Measurements from ENCODE around the gene RBM18.

DNA sequence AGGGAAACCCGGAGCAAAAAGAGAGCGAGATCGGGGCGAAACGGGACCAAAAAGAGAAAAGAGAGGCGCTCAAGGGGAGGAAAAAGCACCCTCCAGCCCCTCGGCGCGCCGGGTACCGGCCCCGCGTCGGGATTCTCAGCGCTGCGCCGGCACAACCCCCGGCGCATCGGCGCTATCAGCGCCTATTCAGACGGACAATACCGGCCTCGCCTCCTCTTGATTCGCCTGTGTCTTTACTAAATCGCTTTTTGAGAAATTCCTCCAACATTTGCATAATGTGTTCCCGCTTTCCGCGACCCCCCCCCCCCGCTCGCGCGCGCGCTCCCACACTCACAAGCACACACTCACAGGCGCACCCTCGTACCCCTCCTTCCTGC, 36.5 kb downstream of the RBM18 start:
- no peak for TF ChIP-seq CTCF (IDR thresholded peaks at IDR 0.05; ENCODE audit: low read depth, low read length)
- TF ChIP-seq EZH2phosphoT487 (IDR thresholded peaks at IDR 0.05; ENCODE audit: low read depth) = no peak

Measured in OCI-LY3 (cell line).